Adrenal gland (tissue), 5 donors: ENCODE measurements around the gene TOP2A.

Experiments
- POLR2A ChIP-seq, 2 donors: fragments of 450-650 bp; IDR thresholded peaks; one replicate each; pipeline ENCODE4 v1.6.1; 2017; ENCODE audit warnings: antibody characterized with exemption in 2 of 2, mild to moderate bottlenecking in 2 of 2, moderate library complexity in 1 of 2
- TF ChIP-seq, protein P1 (sequence below), 6 experiments: fragments of 450-650 bp in 4 of 6; fragments of 200-600 bp in 2 of 6; sonication (generic) in 1 of 6; IDR thresholded peaks; 1 replicate in 5 of 6; 2 replicates in 1 of 6; pipeline versions ENCODE4 v1.5.1 to v1.8.0; 2016 to 2021; ENCODE audit warnings: antibody characterized with exemption in 6 of 6, mild to moderate bottlenecking in 2 of 6, moderate library complexity in 1 of 6
- donor health status: DM: no; HTN: no; CAD: no.

DNA sequence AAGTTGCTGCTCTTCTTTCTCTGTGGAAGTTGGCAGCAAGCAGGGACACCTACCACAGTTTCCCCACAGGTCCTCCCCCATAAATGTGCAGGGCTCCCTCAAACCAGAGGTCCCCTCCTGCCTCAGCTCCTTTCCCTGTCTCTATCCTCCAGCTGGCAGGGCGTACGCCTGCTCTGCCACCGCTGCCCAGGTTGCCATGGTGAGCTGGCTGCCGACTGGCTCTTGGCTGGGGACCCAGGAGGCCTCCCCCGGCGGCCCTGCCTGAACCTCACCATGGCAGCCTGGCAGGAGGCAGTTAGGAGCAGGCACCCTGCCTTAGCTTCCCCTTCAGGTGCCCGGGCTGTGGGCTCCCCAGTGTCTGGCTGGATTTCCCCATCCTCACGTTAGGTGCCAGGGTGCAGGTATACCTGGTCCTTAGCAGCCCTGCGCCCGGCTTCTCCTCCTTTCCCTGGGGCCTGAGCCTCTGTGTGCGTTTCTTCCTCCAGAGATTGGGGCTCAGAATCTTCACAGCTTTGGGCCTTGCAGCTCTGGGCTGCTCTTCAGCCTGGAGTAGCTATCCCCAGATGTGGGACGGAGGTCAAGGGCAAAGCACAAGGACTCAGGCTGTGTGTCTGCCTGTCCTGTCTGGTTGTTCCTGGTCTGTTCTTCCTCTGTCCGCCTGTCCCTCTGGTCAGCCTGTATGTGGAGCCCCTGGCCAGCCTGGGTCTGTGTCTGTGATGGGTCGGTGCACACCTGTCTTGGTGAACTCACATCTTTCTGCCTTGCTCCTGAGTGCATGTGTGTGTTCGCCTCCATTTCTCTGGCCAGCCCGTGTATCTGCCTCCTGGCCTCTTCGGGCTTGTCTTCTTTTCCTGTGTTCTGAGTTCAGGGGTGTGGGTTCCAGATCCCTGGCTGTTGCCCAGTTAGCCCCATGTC is 68.9 kb downstream of the TOP2A start:
- TF ChIP-seq, protein P1, sequence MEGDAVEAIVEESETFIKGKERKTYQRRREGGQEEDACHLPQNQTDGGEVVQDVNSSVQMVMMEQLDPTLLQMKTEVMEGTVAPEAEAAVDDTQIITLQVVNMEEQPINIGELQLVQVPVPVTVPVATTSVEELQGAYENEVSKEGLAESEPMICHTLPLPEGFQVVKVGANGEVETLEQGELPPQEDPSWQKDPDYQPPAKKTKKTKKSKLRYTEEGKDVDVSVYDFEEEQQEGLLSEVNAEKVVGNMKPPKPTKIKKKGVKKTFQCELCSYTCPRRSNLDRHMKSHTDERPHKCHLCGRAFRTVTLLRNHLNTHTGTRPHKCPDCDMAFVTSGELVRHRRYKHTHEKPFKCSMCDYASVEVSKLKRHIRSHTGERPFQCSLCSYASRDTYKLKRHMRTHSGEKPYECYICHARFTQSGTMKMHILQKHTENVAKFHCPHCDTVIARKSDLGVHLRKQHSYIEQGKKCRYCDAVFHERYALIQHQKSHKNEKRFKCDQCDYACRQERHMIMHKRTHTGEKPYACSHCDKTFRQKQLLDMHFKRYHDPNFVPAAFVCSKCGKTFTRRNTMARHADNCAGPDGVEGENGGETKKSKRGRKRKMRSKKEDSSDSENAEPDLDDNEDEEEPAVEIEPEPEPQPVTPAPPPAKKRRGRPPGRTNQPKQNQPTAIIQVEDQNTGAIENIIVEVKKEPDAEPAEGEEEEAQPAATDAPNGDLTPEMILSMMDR (IDR thresholded peaks at IDR 0.05) = no peak
- no peak for TF ChIP-seq POLR2A (IDR thresholded peaks at IDR 0.05)
